Heart left ventricle (tissue), 16 donors: ENCODE measurements around the gene CYP4A22. TPM values are rescaled to one million over a fixed set of nuclear protein-coding genes. Genes with fewer than 3 reads are reported as not detected.
"Not testable (repeated sequence)": the region's sequence is repeated elsewhere in the genome, so short reads cannot be mapped to it uniquely, and the experiment has no call there.

ENCODE experiments used
- ATAC-seq, 4 donors: fragments of 200-7000 bp; cut with Tn5 transposase; one replicate each; pipeline ENCODE4 v1.9.1; 2020 to 2022; ENCODE audit warnings: moderate library complexity in 4 of 4, mild to moderate bottlenecking in 3 of 4, moderate number of reproducible peaks in 1 of 4
- DNase-seq, 5 donors: peaks; one replicate each; pipeline ENCODE4 v3.0.0-alpha.2; 2020
- H3K27ac ChIP-seq, 12 donors: fragments of 200-600 bp; sonication (generic) in 4 of 12; one replicate each; pipeline versions ENCODE4 v1.5.0 to v1.8.0; 2016 to 2022; ENCODE audit warnings: mild to moderate bottlenecking in 2 of 12
- H3K27me3 ChIP-seq, 9 donors: fragments of 200-600 bp; sonication (generic) in 2 of 9; one replicate each; pipeline versions ENCODE4 v1.5.1 to v1.8.0; 2016 to 2022; ENCODE audit warnings: mild to moderate bottlenecking in 3 of 9
- H3K36me3 ChIP-seq, 9 donors: fragments of 200-600 bp; sonication (generic) in 2 of 9; one replicate each; pipeline versions ENCODE4 v1.5.0 to v1.8.0; 2018 to 2022; ENCODE audit warnings: mild to moderate bottlenecking in 2 of 9
- H3K4me1 ChIP-seq, 12 donors: fragments of 200-600 bp; sonication (generic) in 4 of 12; one replicate each; pipeline versions ENCODE4 v1.5.0 to v1.8.0; 2016 to 2022; ENCODE audit warnings: mild to moderate bottlenecking in 3 of 12
- H3K4me3 ChIP-seq, 12 donors: fragments of 200-600 bp; sonication (generic) in 4 of 12; one replicate each; pipeline versions ENCODE4 v1.5.0 to v1.8.0; 2017 to 2022; ENCODE audit warnings: mild to moderate bottlenecking in 9 of 12, moderate library complexity in 4 of 12
- H3K9me3 ChIP-seq, 12 donors: fragments of 200-600 bp; sonication (generic) in 4 of 12; one replicate each; pipeline versions ENCODE4 v1.5.0 to v1.8.0; 2016 to 2022; ENCODE audit warnings: mild to moderate bottlenecking in 1 of 12
- POLR2A ChIP-seq, 2 donors: fragments of 450-650 bp; IDR thresholded peaks; one replicate each; pipeline ENCODE4 v1.6.1; 2017; ENCODE audit warnings: antibody characterized with exemption in 2 of 2, mild to moderate bottlenecking in 2 of 2, moderate library complexity in 2 of 2
- WGBS, 4 donors: extraction: QIAGEN DNeasy Blood & Tissue Kit in 2 of 4; methylation state at CpG; one replicate each; pipeline versions ENCODE4 v1.1.5 to v1.1.7; 2013 to 2018; 5-methylcytosine and 5-hydroxymethylcytosine counted together
- intact Hi-C, 10 donors: fragments of 100-400 bp; cut with DNase I; formaldehyde crosslinking; loops; one replicate each; pipeline versions ENCODE4 v1.11.1 to v1.14.2; 2022
- polyA plus RNA-seq, 2 donors: library from polyadenylated mRNA; stranded (reverse); fragments of 200-250 nt; gene quantifications; one replicate each; pipeline ENCODE4 v1.2.3, GENCODE V29; 2013
- total RNA-seq, 9 donors: library from RNA; depleted of rRNA in 2 of 9; stranded (reverse); fragments of >200 nt in 2 of 9; fragmentation: NEBNext Ultra II Directional in 3 of 9; extraction: Animal tissue kit (Norgen Biotek cat#: 25700) in 3 of 9; gene quantifications; one replicate each; pipeline versions ENCODE4 v1.1.0 to v1.2.4, GENCODE V29; 2016 to 2023
- TF ChIP-seq, protein P1 (sequence below), 12 donors: fragments of 200-600 bp; sonication (generic) in 4 of 12; IDR thresholded peaks; one replicate each; pipeline versions ENCODE4 v1.5.0 to v1.8.0; 2018 to 2022; ENCODE audit warnings: antibody characterized with exemption in 12 of 12, mild to moderate bottlenecking in 5 of 12
- donor health status: ischemic (EF 13 %, LVEDD 7.1; RV severe dilation, severe dysfunction).
- donor health status: healthy with polysubstance abuse.
- donor health status: DM: no; HTN: yes; CAD: no.
- donor health status: DM: no; HTN: no; CAD: no.
- donor health status: ischemic (EF 25% LVEDD 6.9; RV normal size, moderate dysfunction).
- donor health status: ischemic (EF 25% LVEDD 5.7; RV mildly dilated, moderate dysfunction).
- donor health status: healthy.
- donor health status: DM: yes; HTN: yes; CAD: no.
- donor health status: ischemic (EF 35%, LVEDD 5.7; RV mildly dilated, moderate dysfunction).
- donor health status: nonischemic (EF 11% LVEDD 7.7; RV severe dilation, severe dysfunction).
- donor health status: DM: yes; HTN: yes; CAD: no.
- donor health status: PGD.
- donor health status: ischemic (EF 29% LVEDD 5.4; RV normal size, mild dysfunction).
- donor health status: nonischemic (EF 23%, LVEDD 6.1; RV moderate dilation, normal function).

Gene CYP4A22
- total and polyA plus RNA-seq, 11 donors = 0.08 to 0.75 TPM; not detected in 9

DNA sequence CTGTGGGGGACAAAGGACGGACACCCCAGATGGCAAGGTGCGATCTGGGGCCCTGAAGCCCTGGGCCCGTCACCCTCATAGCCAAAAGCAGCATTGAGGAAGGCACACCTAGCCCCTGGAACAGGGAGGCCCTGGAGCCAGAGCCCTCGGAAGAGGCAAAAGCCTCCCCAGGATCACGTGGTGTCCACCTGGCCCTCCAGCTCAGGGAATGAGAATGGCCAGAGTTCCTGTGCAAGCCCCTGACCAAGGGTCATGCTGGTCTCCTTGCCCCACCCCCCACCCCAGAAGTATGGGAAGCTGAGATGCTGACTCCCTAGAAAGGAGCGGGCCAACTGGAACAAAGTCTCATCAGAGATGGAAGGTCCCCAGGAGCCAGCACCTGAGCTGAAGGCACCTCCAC lies 53.6 kb downstream of the CYP4A22 start:
- ATAC-seq = no peak
- Histone ChIP-seq H3K9me3 (no peaks in the 10 kb centered on the region), H3K27me3 (peaks cover 0 to 3% (median 0%) of the 10 kb centered on the region in 9 donors), H3K4me1 (peaks cover 0 to 25% (median 14%) of the 10 kb centered on the region in 12 donors), H3K36me3 (no peaks in the 10 kb centered on the region), H3K4me3 (no peak overlapping the region), H3K27ac (no peak overlapping the region)
- 96 to 100% (median 98%) methylated on average over 3 to 6 of the region's 6 CpGs for WGBS, 4 donors
- intact Hi-C loops = loop anchor here in 7 of 10 donors (5.0 kb wide), 5 partner anchors 41 to 536 kb away; partner anchors contain the start of gene TAL1 (in 1 of the 7)
- no peak for DNase-seq
- TF ChIP-seq POLR2A (IDR thresholded peaks at IDR 0.05) = no peak
- TF ChIP-seq, protein P1, sequence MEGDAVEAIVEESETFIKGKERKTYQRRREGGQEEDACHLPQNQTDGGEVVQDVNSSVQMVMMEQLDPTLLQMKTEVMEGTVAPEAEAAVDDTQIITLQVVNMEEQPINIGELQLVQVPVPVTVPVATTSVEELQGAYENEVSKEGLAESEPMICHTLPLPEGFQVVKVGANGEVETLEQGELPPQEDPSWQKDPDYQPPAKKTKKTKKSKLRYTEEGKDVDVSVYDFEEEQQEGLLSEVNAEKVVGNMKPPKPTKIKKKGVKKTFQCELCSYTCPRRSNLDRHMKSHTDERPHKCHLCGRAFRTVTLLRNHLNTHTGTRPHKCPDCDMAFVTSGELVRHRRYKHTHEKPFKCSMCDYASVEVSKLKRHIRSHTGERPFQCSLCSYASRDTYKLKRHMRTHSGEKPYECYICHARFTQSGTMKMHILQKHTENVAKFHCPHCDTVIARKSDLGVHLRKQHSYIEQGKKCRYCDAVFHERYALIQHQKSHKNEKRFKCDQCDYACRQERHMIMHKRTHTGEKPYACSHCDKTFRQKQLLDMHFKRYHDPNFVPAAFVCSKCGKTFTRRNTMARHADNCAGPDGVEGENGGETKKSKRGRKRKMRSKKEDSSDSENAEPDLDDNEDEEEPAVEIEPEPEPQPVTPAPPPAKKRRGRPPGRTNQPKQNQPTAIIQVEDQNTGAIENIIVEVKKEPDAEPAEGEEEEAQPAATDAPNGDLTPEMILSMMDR (IDR thresholded peaks at IDR 0.05) = no peak

DNA sequence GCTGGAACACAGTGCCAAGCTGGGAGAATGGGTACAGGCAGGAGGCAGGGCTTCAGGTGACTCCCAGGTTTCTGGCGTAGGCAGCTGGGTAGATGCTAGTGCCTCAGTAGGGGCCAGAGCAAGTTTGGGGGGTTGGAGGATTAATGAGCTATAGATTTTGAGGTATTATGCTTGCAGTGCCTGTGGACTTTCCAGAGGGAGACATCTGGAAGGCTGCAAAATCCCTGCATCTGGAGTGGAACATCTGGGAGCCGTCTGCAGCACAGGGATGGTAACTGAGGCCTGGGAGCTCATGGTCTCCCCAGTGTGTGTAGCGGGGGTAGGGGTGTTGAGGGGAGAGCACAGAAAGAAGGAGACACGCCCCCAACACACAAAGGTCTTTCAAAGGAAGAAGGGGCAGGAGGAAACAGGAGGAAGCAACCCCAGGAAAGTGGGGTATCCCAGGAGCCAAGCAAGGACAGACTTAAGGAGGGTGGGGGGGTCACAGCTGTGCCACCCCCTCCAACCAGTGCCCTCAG lies 54.8 kb downstream of the CYP4A22 start:
- DNase-seq (no peak), ATAC-seq (no peak)
- peaks cover 0 to 25% (median 14%) of the 10 kb centered on the region in 12 donors for H3K4me1 ChIP-seq
- no peak overlapping the region for H3K4me3 ChIP-seq
- no peaks in the 10 kb centered on the region for H3K36me3 ChIP-seq
- peaks cover 0 to 5% (median 0%) of the 10 kb centered on the region in 9 donors for H3K27me3 ChIP-seq
- WGBS, 4 donors = 74 to 86% (median 79%) methylated on average over 4 of the region's 4 CpGs
- no peak for TF ChIP-seq POLR2A (IDR thresholded peaks at IDR 0.05)
- TF ChIP-seq, protein P1 (IDR thresholded peaks at IDR 0.05) = no peak
- H3K9me3 ChIP-seq = no peaks in the 10 kb centered on the region
- intact Hi-C loops = loop anchor here in 9 of 10 donors (1.0 to 5.0 kb wide), 7 partner anchors 40 to 535 kb away; partner anchors contain the start of gene TAL1 (in 1 of the 9)
- H3K27ac ChIP-seq = no peak overlapping the region

DNA sequence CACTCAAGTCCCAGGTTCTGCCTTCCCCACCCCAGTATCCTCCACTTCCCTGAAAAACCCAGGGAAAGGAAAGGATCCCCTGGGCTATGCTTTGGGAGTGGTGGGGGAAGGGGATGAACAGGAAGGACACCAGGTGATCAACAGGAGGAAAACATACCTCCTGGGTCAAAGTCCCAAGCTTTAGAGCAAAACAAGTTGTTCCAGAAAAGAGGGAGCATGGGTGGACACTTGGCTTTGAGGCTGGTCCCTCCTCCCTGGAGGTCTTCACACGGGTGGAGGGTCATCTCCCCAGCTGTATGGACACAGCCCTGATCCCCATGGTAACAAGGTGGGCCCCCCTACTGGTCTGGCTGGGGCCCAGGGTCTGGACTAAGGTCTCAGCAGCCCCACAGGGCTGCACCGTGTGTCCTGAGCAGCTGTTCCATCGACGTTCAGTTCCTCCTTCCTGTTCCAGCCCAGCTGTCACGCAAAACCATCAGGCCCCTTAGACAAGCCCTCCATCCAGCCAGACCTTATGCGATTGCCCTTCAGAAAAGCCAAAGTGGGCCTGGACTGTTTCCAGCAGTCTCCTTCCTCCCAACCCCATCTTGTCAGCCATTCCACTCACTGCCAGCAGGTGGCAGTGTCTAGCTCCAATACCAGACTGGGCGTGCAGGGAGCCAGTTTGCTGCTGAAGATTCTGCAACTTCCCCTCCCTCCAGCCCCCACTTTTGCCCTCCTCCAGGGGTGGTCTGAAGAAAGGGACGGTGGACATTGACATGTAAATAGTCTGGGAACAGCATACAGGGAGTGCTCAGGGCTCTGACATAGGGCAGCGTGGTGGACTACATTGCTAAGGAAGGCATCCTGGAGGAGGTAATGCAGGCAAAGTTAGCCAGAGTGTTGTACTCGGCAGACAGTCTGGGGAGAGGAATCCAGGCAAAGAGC lies 55.5 kb downstream of the CYP4A22 start:
- Histone ChIP-seq H3K27me3 (peaks cover 0 to 6% (median 0%) of the 10 kb centered on the region in 9 donors), H3K4me3 (no peak overlapping the region), H3K36me3 (no peaks in the 10 kb centered on the region), H3K9me3 (no peaks in the 10 kb centered on the region), H3K4me1 (peaks cover 0 to 25% (median 14%) of the 10 kb centered on the region in 12 donors), H3K27ac (no peak overlapping the region)
- intact Hi-C loops = loop anchor here (1.0 to 5.0 kb wide), 7 partner anchors 40 to 535 kb away; partner anchors contain the start of gene TAL1 (in 1 of the 10)
- TF ChIP-seq, protein P1 (IDR thresholded peaks at IDR 0.05) = peak; percentile 89 to 98 (median 94)
- no peak for TF ChIP-seq POLR2A (IDR thresholded peaks at IDR 0.05)
- WGBS, 4 donors = 7 to 10% (median 8%) methylated on average over 10 of the region's 10 CpGs
- DNase-seq (peak; percentile 71 to 85 (median 73)), ATAC-seq (peak in 3 of 4 donors; percentile 51 to 67 (median 57))

DNA sequence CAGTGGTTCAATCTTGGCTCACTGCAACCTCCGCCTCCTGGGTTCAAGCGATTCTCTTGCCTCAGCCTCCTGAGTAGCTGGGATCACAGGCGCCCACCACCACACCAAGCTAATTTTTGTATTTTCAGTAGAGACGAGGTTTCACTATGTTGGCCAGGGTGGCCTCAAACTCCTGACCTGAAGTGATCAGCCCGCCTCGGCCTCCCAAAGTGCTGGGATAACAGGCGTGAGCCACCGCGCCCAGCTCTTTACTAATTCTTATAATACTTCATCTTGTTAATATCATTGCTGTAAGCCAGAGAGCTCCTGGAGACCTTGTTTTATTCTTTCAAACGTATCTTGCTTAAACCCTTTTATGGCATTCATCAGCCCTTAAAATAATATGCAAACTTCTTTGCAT lies 56.3 kb downstream of the CYP4A22 start:
- intact Hi-C loops = loop anchor here in 9 of 10 donors (1.0 to 5.0 kb wide), 7 partner anchors 39 to 534 kb away; partner anchors contain the start of gene TAL1 (in 1 of the 9)
- H3K27ac ChIP-seq, H3K27me3 ChIP-seq, H3K9me3 ChIP-seq, ATAC-seq, H3K4me3 ChIP-seq, H3K36me3 ChIP-seq: not testable (repeated sequence)
- WGBS, 4 donors = 81 to 92% (median 89%) methylated on average over 10 of the region's 10 CpGs
- H3K4me1 ChIP-seq = peaks cover 0 to 25% (median 14%) of the 10 kb centered on the region in 12 donors
- peak in 1 of 5 donors; percentile 3 for DNase-seq
